SK-N-SH (cell line): ENCODE measurements around the gene EIF4E. TPM values are rescaled to one million over a fixed set of nuclear protein-coding genes. Genes with fewer than 3 reads are reported as not detected.

Experiments
- CTCF ChIA-PET: fragments of 300-600, 350-600 bp; formaldehyde crosslinking; extraction: SDS; loops from one replicate; lab custom pipeline; 2021; lab: Yijun Ruan, JAX
- POLR2A ChIA-PET: fragments of 350-600 bp; sonication (Branson Sonifier 250); formaldehyde crosslinking; extraction: SDS; loops from one replicate; lab custom pipeline; 2020; ENCODE audit warnings: antibody characterized with exemption, inconsistent platforms; lab: Yijun Ruan, JAX
- DNase-seq: peaks from one replicate; pipeline ENCODE4 v3.0.0; 2012
- H2AFZ ChIP-seq: fragments of 200-600 bp; sonication (generic); 2 replicates; pipeline ENCODE4 v1.8.1; 2016; ENCODE audit warnings: antibody characterized with exemption, mild to moderate bottlenecking, low read depth
- H3F3A ChIP-seq: fragments of 200-600 bp; sonication (generic); replicated peaks from 2 replicates; pipeline ENCODE3; 2016; ENCODE audit warnings: antibody characterized with exemption, mild to moderate bottlenecking; ENCODE audit not compliant: insufficient read depth
- H3K27ac ChIP-seq, 2 experiments: fragments of 200-500 bp in 1 of 2; fragments of 200-600 bp in 1 of 2; sonication (Bioruptor generic) in 1 of 2; sonication (generic), shearing (Covaris generic) in 1 of 2; 2 replicates each; pipeline versions ENCODE4 v1.5.1 to v1.6.1; 2014 to 2016; ENCODE audit warnings: low read depth in 2 of 2, inconsistent platforms in 1 of 2, low read length in 1 of 2, mild to moderate bottlenecking in 1 of 2, mixed read lengths in 1 of 2
- H3K27me3 ChIP-seq: fragments of 200-600 bp; sonication (generic), shearing (Covaris generic); 2 replicates; pipeline ENCODE4 v1.6.1; 2016; ENCODE audit warnings: mixed run types; ENCODE audit not compliant: insufficient read depth
- H3K36me3 ChIP-seq, 2 experiments: fragments of 200-500 bp in 1 of 2; fragments of 200-600 bp in 1 of 2; sonication (Bioruptor generic) in 1 of 2; sonication (generic) in 1 of 2; replicated peaks in 1 of 2; 2 replicates each; pipeline versions ENCODE3 to v1.5.1; 2014 to 2016; ENCODE audit warnings: low read length in 1 of 2, mild to moderate bottlenecking in 1 of 2; ENCODE audit not compliant: insufficient read depth in 2 of 2, control insufficient read depth in 1 of 2
- H3K4me1 ChIP-seq, 2 experiments: fragments of 200-500 bp in 1 of 2; fragments of 200-600 bp in 1 of 2; sonication (Bioruptor generic) in 1 of 2; sonication (generic), shearing (Covaris generic) in 1 of 2; 2 replicates each; pipeline versions ENCODE4 v1.5.1 to v1.6.1; 2014 to 2016; ENCODE audit warnings: low read depth in 1 of 2, low read length in 1 of 2, mixed run types in 1 of 2; ENCODE audit not compliant: insufficient read depth in 2 of 2, control insufficient read depth in 1 of 2
- H3K4me2 ChIP-seq: fragments of 200-600 bp; sonication (generic), shearing (Covaris generic); 2 replicates; pipeline ENCODE4 v1.6.1; 2017; ENCODE audit warnings: mixed run types
- H3K4me3 ChIP-seq, 2 experiments: fragments of 200-500 bp in 1 of 2; fragments of 200-600 bp in 1 of 2; sonication (Bioruptor generic) in 1 of 2; sonication (generic), shearing (Covaris generic) in 1 of 2; 2 replicates each; pipeline versions ENCODE4 v1.5.1 to v1.8.1; 2014 to 2016; ENCODE audit warnings: low read depth in 2 of 2, inconsistent platforms in 1 of 2, low read length in 1 of 2, mild to moderate bottlenecking in 1 of 2, mixed read lengths in 1 of 2, moderate library complexity in 1 of 2
- H3K79me2 ChIP-seq: fragments of 200-600 bp; sonication (generic); 2 replicates; pipeline ENCODE4 v1.8.1; 2017; ENCODE audit warnings: mild to moderate bottlenecking; ENCODE audit not compliant: insufficient read depth
- H3K9ac ChIP-seq: fragments of 200-600 bp; sonication (generic); 2 replicates; pipeline ENCODE4 v1.6.1; 2017; ENCODE audit warnings: mixed run types
- H3K9me2 ChIP-seq: fragments of 200-600 bp; sonication (generic); 2 replicates; pipeline ENCODE4 v1.6.1; 2017; ENCODE audit warnings: mixed run types
- H3K9me3 ChIP-seq: fragments of 200-600 bp; sonication (generic); 2 replicates; pipeline ENCODE4 v1.6.1; 2017; ENCODE audit warnings: mixed run types, mild to moderate bottlenecking, moderate library complexity
- H4K20me1 ChIP-seq: fragments of 200-600 bp; sonication (generic); 2 replicates; pipeline ENCODE4 v1.6.1; 2017; ENCODE audit warnings: mild to moderate bottlenecking, mixed run types; ENCODE audit not compliant: insufficient read depth
- CHD2 ChIP-seq: fragments of 150-350 bp; IDR thresholded peaks from 2 replicates; pipeline ENCODE4 v1.6.1; 2018; ENCODE audit warnings: low read length; ENCODE audit not compliant: partially characterized antibody
- ELF1 ChIP-seq: IDR thresholded peaks from 2 replicates; pipeline ENCODE4 v1.4.0; 2012
- FOSL2 ChIP-seq: IDR thresholded peaks from 2 replicates; pipeline ENCODE4 v1.4.0; 2012; ENCODE audit warnings: low read depth, mild to moderate bottlenecking, moderate library complexity, borderline replicate concordance
- FOXM1 ChIP-seq: IDR thresholded peaks from 2 replicates; pipeline ENCODE4 v1.4.0; 2012; ENCODE audit warnings: low read depth, mild to moderate bottlenecking
- GATA2 ChIP-seq: sonication (generic); formaldehyde crosslinking; IDR thresholded peaks from 2 replicates; pipeline ENCODE4 v1.5.0; 2020; ENCODE audit warnings: mild to moderate bottlenecking, missing genetic modification reagents
- IRF3 ChIP-seq: fragments of 150-350 bp; IDR thresholded peaks from 2 replicates; pipeline ENCODE4 v1.6.1; 2016; ENCODE audit warnings: mild to moderate bottlenecking, low read depth, low read length
- JUND ChIP-seq: IDR thresholded peaks from 2 replicates; pipeline ENCODE4 v1.4.0; 2012
- MEF2A ChIP-seq: IDR thresholded peaks from 2 replicates; pipeline ENCODE4 v1.4.0; 2012; ENCODE audit warnings: low read depth, borderline replicate concordance
- MXI1 ChIP-seq: IDR thresholded peaks from 2 replicates; pipeline ENCODE4 v1.6.1; 2012; ENCODE audit warnings: mild to moderate bottlenecking, low read depth, low read length, improper control_type of control experiment
- NRF1 ChIP-seq: IDR thresholded peaks from 2 replicates; pipeline ENCODE4 v1.6.1; 2012; ENCODE audit warnings: low read depth, mild to moderate bottlenecking, low read length
- REST ChIP-seq: IDR thresholded peaks from 2 replicates; pipeline ENCODE4 v1.6.1; 2012; ENCODE audit warnings: mild to moderate bottlenecking, low read depth, low read length, moderate library complexity
- RFX5 ChIP-seq: IDR thresholded peaks from 2 replicates; pipeline ENCODE4 v1.6.1; 2012; ENCODE audit warnings: mild to moderate bottlenecking, improper control_type of control experiment, low read length
- TEAD4 ChIP-seq: IDR thresholded peaks from 2 replicates; pipeline ENCODE4 v1.4.0; 2012; ENCODE audit warnings: mild to moderate bottlenecking, borderline replicate concordance; ENCODE audit not compliant: insufficient read depth
- ZBTB33 ChIP-seq: IDR thresholded peaks from 2 replicates; pipeline ENCODE4 v1.4.0; 2012; ENCODE audit warnings: low read depth, borderline replicate concordance
- WGBS: methylation state at CpG from one replicate; pipeline ENCODE4 v1.1.6; 2017; ENCODE audit warnings: low lambda C conversion rate; 5-methylcytosine and 5-hydroxymethylcytosine counted together
- polyA plus RNA-seq, 3 experiments: library from polyadenylated mRNA; depleted of rRNA; stranded (reverse); fragments of >200 nt; gene quantifications; 2 replicates each; pipeline ENCODE4 v1.2.3, GENCODE V29; 2012
- TF ChIP-seq, protein P1 (sequence below): fragments of 200-600 bp; sonication (generic); IDR thresholded peaks from 2 replicates; pipeline ENCODE4 v1.6.1; 2017; ENCODE audit warnings: antibody characterized with exemption, mild to moderate bottlenecking, moderate library complexity
- TF ChIP-seq, protein P2 (sequence below): IDR thresholded peaks from 2 replicates; pipeline ENCODE4 v1.4.0; 2012; ENCODE audit warnings: low read depth
- TF ChIP-seq, protein P3 (sequence below): IDR thresholded peaks from 2 replicates; pipeline ENCODE4 v1.4.0; 2012; ENCODE audit warnings: low read depth, borderline replicate concordance

Gene EIF4E
- polyA plus RNA-seq, 1 of the 3 experiments (the other 2 are of a cell fraction): 59.8 TPM

- TF ChIP-seq ZBTB33 (no peak), FOXM1 (no peak), RFX5 (no peak), JUND (peak; percentile 14; the same call in 1 of the 2 replicates)
These were observed 38.1 kb downstream of the EIF4E start (continued) for GRCh38 chr4:98890702-98891455.

DNA sequence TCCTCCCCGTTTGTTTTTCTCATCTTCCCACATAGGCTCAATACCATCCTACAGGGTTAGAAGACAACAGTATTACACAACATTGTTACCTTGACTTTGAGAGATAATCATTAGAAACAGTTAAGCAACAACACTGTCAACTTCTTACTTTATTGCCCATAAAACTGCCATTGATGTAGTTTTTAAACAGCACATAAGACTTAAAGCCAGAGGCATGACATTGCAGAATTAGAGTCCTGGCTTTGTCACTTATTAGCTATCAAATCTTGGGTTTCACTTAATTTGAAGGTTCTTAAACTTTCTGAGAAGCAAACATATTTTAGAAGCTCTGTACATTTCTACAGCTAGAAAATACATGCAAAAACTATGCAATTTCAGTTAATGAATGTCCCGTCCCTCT lies 41.8 kb downstream of the EIF4E start:
- H3K36me3 ChIP-seq: peaks cover 62 to 68% of the 10 kb centered on the region in 2 experiments
- H3K4me3 ChIP-seq: no peak overlapping the region
- H3K9me3 ChIP-seq: no peaks in the 10 kb centered on the region
- no peak overlapping the region for H3K4me2 ChIP-seq
- ChIA-PET CTCF (interaction anchor here (1.2 kb wide), 1 partner anchor 420 kb away, joined by 3 read pairs; no protein-coding TSS in a partner anchor), POLR2A (interaction anchor here (0.6 kb wide), 1 partner anchor 37 kb away, joined by 3 read pairs; no protein-coding TSS in a partner anchor)
- H3K4me1 ChIP-seq: peaks cover 0 to 5% of the 10 kb centered on the region in 2 experiments; a peak in 2 of 4 replicates
- no peak overlapping the region for H2AFZ ChIP-seq
- H4K20me1 ChIP-seq: peaks cover 14% of the 10 kb centered on the region; the same call in 1 of the 2 replicates
- H3F3A ChIP-seq: peaks cover 19% of the 10 kb centered on the region
- no peak overlapping the region for H3K27ac ChIP-seq
- H3K9ac ChIP-seq: no peak overlapping the region
- 87% methylated on average over 2 of the region's 2 CpGs for WGBS
- no peaks in the 10 kb centered on the region for H3K9me2 ChIP-seq
- H3K79me2 ChIP-seq: peaks cover 68% of the 10 kb centered on the region
- no peaks in the 10 kb centered on the region for H3K27me3 ChIP-seq
- no peak for DNase-seq
- TF ChIP-seq IRF3: no peak
- no peak for TF ChIP-seq JUND
- no peak for TF ChIP-seq CHD2
- TF ChIP-seq FOXM1: no peak
- TF ChIP-seq, protein P1, sequence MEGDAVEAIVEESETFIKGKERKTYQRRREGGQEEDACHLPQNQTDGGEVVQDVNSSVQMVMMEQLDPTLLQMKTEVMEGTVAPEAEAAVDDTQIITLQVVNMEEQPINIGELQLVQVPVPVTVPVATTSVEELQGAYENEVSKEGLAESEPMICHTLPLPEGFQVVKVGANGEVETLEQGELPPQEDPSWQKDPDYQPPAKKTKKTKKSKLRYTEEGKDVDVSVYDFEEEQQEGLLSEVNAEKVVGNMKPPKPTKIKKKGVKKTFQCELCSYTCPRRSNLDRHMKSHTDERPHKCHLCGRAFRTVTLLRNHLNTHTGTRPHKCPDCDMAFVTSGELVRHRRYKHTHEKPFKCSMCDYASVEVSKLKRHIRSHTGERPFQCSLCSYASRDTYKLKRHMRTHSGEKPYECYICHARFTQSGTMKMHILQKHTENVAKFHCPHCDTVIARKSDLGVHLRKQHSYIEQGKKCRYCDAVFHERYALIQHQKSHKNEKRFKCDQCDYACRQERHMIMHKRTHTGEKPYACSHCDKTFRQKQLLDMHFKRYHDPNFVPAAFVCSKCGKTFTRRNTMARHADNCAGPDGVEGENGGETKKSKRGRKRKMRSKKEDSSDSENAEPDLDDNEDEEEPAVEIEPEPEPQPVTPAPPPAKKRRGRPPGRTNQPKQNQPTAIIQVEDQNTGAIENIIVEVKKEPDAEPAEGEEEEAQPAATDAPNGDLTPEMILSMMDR: no peak
- TF ChIP-seq, protein P2, sequence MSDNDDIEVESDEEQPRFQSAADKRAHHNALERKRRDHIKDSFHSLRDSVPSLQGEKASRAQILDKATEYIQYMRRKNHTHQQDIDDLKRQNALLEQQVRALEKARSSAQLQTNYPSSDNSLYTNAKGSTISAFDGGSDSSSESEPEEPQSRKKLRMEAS: no peak
- TF ChIP-seq FOSL2: no peak
- no peak for TF ChIP-seq NRF1
- no peak for TF ChIP-seq ZBTB33
- TF ChIP-seq REST: no peak
- no peak for TF ChIP-seq MEF2A
- no peak for TF ChIP-seq MXI1
- TF ChIP-seq, protein P3, sequence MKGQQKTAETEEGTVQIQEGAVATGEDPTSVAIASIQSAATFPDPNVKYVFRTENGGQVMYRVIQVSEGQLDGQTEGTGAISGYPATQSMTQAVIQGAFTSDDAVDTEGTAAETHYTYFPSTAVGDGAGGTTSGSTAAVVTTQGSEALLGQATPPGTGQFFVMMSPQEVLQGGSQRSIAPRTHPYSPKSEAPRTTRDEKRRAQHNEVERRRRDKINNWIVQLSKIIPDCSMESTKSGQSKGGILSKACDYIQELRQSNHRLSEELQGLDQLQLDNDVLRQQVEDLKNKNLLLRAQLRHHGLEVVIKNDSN: no peak
- no peak for TF ChIP-seq GATA2 (CRISPR knock-in tag)
- TF ChIP-seq TEAD4: no peak
- TF ChIP-seq ELF1: no peak
